ENCODE measurements around the gene RBL2. TPM values are rescaled to one million over a fixed set of nuclear protein-coding genes. Genes with fewer than 3 reads are reported as not detected.
"Not testable (repeated sequence)": the region's sequence is repeated elsewhere in the genome, so short reads cannot be mapped to it uniquely, and the experiment has no call there.

Gene RBL2
- total RNA-seq, 1 donor from 2014 or later: 38.0 TPM

- Mint-ChIP-seq H3K4me3 (ENCODE audit: unreplicated experiment) (no peak overlapping the region), H3K27ac (ENCODE audit: unreplicated experiment) (no peak overlapping the region), H3K27me3 (ENCODE audit: unreplicated experiment) (no peaks in the 10 kb centered on the region), H3K9me3 (ENCODE audit: unreplicated experiment) (no peaks in the 10 kb centered on the region), H3K36me3 (ENCODE audit: low read depth, unreplicated experiment) (peaks cover 2% of the 10 kb centered on the region), H3K4me1 (ENCODE audit: unreplicated experiment) (no peaks in the 10 kb centered on the region)
- TF ChIP-seq CTCF (IDR thresholded peaks at IDR 0.05; ENCODE audit: unreplicated experiment): no peak
- no peak for DNase-seq (ENCODE audit: low spot score)
Measured at GRCh38 chr16:53530741-53531140, 96.5 kb downstream of the RBL2 start.

DNA sequence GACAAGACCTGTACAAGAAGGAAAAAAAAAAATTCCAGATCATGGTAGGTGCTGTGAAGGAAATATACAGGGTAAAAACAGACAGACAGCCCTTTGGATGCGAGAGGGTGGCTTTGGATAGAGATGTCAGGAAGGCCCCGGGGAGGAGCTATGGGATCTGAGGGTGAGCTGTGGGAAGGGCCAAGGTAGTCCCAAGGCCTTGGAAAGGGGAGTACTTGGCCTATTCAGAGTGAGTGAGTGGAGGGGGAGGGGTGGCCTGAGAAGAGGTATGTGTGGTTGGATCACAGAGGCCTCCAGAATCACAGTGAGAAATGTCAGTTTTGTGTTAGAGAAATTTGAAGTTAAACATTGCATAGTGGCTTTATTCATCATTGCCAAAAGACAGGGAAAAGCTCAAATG, 99.9 kb downstream of the RBL2 start:
- no peak for TF ChIP-seq CTCF (IDR thresholded peaks at IDR 0.05; ENCODE audit: unreplicated experiment)
- no peaks in the 10 kb centered on the region for H3K27me3 Mint-ChIP-seq (ENCODE audit: unreplicated experiment)
- no peak for DNase-seq (ENCODE audit: low spot score)
- H3K36me3 Mint-ChIP-seq (ENCODE audit: low read depth, unreplicated experiment): peaks cover 8% of the 10 kb centered on the region
- H3K4me1 Mint-ChIP-seq (ENCODE audit: unreplicated experiment): no peaks in the 10 kb centered on the region
- H3K4me3 Mint-ChIP-seq (ENCODE audit: unreplicated experiment): no peak overlapping the region
- peaks cover 4% of the 10 kb centered on the region for H3K9me3 Mint-ChIP-seq (ENCODE audit: unreplicated experiment)
- no peak overlapping the region for H3K27ac Mint-ChIP-seq (ENCODE audit: unreplicated experiment)

DNA sequence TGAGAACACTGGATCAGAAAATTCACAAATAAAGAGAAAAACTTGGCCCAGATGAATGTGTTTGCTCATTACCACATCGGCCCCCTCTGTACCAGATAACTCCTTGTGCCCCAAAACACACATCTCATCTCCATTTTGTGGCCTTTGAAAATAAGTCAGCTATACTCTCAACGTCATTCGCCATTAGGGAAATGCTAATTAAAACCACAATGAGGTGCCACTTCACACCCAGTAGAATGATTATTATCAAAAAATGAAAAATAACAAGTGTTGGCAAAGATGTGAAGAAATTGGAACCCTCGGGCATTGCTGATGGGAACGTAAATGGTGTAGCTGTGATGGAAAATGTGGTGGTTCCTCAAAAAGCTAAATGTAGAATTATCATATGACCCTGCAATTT, 103.4 kb downstream of the RBL2 start:
- TF ChIP-seq CTCF (IDR thresholded peaks at IDR 0.05; ENCODE audit: unreplicated experiment): no peak
- H3K4me3 Mint-ChIP-seq (ENCODE audit: unreplicated experiment): no peak overlapping the region
- peaks cover 1% of the 10 kb centered on the region for H3K27me3 Mint-ChIP-seq (ENCODE audit: unreplicated experiment)
- peaks cover 5% of the 10 kb centered on the region for H3K36me3 Mint-ChIP-seq (ENCODE audit: low read depth, unreplicated experiment)
- H3K9me3 Mint-ChIP-seq (ENCODE audit: unreplicated experiment): peaks cover 4% of the 10 kb centered on the region
- no peak overlapping the region for H3K27ac Mint-ChIP-seq (ENCODE audit: unreplicated experiment)
- no peak for DNase-seq (ENCODE audit: low spot score)
- no peaks in the 10 kb centered on the region for H3K4me1 Mint-ChIP-seq (ENCODE audit: unreplicated experiment)

DNA sequence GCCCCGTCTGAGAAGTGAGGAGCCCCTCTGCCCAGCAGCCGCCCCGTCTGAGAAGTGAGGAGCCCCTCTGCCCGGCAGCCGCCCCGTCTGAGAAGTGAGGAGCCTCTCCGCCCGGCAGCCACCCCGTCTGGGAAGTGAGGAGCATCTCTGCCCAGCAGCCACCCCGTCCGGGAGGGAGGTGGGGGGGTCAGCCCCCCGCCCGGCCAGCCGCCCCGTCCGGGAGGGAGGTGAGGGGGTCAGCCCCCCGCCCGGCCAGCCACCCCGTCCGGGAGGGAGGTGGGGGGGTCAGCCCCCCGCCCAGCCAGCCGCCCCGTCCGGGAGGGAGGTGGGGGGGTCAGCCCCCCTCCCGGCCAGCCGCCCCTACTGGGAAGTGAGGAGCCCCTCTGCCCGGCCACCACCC, 105.1 kb downstream of the RBL2 start:
- DNase-seq (ENCODE audit: low spot score); H3K36me3 Mint-ChIP-seq (ENCODE audit: low read depth, unreplicated experiment); H3K4me1 Mint-ChIP-seq (ENCODE audit: unreplicated experiment); H3K27ac Mint-ChIP-seq (ENCODE audit: unreplicated experiment); H3K27me3 Mint-ChIP-seq (ENCODE audit: unreplicated experiment); H3K4me3 Mint-ChIP-seq (ENCODE audit: unreplicated experiment); H3K9me3 Mint-ChIP-seq (ENCODE audit: unreplicated experiment): not testable (repeated sequence)

DNA sequence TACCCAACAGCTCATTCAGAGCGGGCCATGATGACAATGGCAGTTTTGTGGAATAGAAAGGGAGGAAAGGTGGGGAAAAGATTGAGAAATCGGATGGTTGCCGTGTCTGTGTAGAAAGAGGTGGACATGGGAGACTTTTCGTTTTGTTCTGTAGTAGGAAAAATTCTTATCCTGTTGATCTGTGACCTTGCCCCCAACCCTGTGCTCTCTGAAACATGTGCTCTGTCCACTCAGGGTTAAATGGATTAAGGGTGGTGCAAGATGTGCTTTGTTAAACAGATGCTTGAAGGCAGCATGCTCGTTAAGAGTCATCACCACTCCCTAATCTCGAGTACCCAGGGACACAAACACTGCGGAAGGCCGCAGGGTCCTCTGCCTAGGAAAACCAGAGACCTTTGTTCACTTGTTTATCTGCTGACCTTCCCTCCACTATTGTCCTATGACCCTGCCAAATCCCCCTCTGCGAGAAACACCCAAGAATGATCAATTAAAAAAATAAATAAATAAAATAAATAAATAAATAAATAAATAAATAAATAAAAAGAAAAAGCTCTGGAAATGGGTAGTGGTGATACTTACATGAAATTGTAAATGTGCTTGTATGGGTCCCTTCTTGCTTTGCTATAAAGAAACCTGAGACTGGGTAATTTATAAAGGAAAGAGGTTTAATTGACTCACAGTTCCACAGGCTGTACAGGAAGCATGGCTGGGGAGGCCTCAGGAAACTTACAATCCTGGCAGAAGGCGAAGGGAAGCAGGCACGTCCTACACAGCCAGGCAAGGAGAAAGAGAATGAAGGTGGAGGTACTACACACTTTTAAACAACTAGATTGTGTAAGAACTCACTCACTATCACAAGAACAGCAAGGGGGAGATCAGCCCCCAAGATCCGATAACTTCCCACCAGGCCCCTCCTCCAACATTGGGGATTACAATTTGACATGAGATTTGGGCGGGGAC, 105.8 kb downstream of the RBL2 start:
- H3K27me3 Mint-ChIP-seq (ENCODE audit: unreplicated experiment); H3K36me3 Mint-ChIP-seq (ENCODE audit: low read depth, unreplicated experiment); H3K9me3 Mint-ChIP-seq (ENCODE audit: unreplicated experiment); H3K27ac Mint-ChIP-seq (ENCODE audit: unreplicated experiment); H3K4me1 Mint-ChIP-seq (ENCODE audit: unreplicated experiment); DNase-seq (ENCODE audit: low spot score): not testable (repeated sequence)
- H3K4me3 Mint-ChIP-seq (ENCODE audit: unreplicated experiment): peak overlapping the region; percentile 67

Other genes starting within 250 kb of the RBL2 start
- gene AKTIP, start 68.7 kb downstream of the RBL2 start, total RNA-seq (ENCODE audit: unreplicated experiment): 22.4 TPM

Measured in endothelial cell (in vitro differentiated cells).